ENCODE measurements around the gene TGFB2.

Gene TGFB2

GRCh38 chr1:218481116-218481775 lies 136.1 kb downstream of the TGFB2 start:
- no peak for DNase-seq (ENCODE audit: low read depth in 1 of 2, low spot score in 1 of 2)

GRCh38 chr1:218482683-218483082 lies 137.5 kb downstream of the TGFB2 start:
- no peak for DNase-seq (ENCODE audit: low read depth in 1 of 2, low spot score in 1 of 2)

- no peak for DNase-seq (ENCODE audit: low read depth in 1 of 2, low spot score in 1 of 2)
Measured at GRCh38 chr1:218485241-218485928, 140.2 kb downstream of the TGFB2 start.

- DNase-seq (ENCODE audit: low read depth in 1 of 2, low spot score in 1 of 2): no peak
Measured at GRCh38 chr1:218488531-218488930, 143.4 kb downstream of the TGFB2 start.

- no peak for DNase-seq (ENCODE audit: low read depth in 1 of 2, low spot score in 1 of 2)
Measured at GRCh38 chr1:218488986-218489385, 143.8 kb downstream of the TGFB2 start.

GRCh38 chr1:218490406-218490922 lies 145.3 kb downstream of the TGFB2 start:
- DNase-seq (ENCODE audit: low read depth in 1 of 2, low spot score in 1 of 2): no peak

GRCh38 chr1:218492874-218493273 lies 147.7 kb downstream of the TGFB2 start:
- no peak for DNase-seq (ENCODE audit: low read depth in 1 of 2, low spot score in 1 of 2)

- no peak for DNase-seq (ENCODE audit: low read depth in 1 of 2, low spot score in 1 of 2)
Measured at GRCh38 chr1:218493986-218494385, 148.8 kb downstream of the TGFB2 start.

Measured in activated CD4-positive, alpha-beta T cell treated with anti-CD3 and anti-CD28 coated beads, Interleukin-2, amount 50 U/mL, for 24 hours (primary cell).